ENCODE data around the gene EXPH5.

GRCh38 chr11:108483163-108483562, 110.4 kb downstream of the EXPH5 start:
- TF ChIP-seq CTCF (conservative IDR thresholded peaks at IDR 0.05): no peak
- no peak for TF ChIP-seq EZH2 (IDR thresholded peaks at IDR 0.05; ENCODE audit: low read depth)
